GM19351 (cell line): ENCODE results near the gene P4HA2.
"Not testable (repeated sequence)": the region's sequence is repeated elsewhere in the genome, so short reads cannot be mapped to it uniquely, and the experiment has no call there.

Experiments used
- ATAC-seq: cut with Tn5 transposase; IDR thresholded peaks from one replicate; pipeline ENCODE4 v1.9.1; 2021; ENCODE audit warnings: mild to moderate bottlenecking, moderate library complexity; ENCODE audit not compliant: unreplicated experiment

The P4HA2 gene

GRCh38 chr5:132162945-132163344, 64.7 kb downstream of the P4HA2 start:
- ATAC-seq = no peak

GRCh38 chr5:132161574-132162326, 65.9 kb downstream of the P4HA2 start:
- not testable (repeated sequence) for ATAC-seq

DNA sequence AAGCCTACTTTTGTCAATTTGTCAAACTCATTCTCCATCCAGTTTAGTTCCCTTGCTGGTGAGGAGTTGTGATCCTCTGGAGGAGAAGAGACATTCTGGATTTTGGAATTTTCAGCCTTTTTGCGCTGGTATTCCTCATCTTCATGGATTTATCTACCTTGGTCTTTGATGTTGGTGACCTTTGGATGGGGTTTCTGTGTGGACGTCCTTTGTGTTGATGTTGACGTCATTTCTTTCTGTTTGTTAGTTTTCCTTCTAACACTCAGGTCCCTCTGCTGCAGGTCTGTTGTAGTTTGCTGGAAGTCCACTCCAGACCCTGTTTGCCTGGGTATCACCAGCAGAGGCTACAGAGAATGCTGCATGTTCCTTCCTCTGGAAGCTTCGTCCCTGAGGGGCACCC, 71.2 kb downstream of the P4HA2 start:
- ATAC-seq = no peak

DNA sequence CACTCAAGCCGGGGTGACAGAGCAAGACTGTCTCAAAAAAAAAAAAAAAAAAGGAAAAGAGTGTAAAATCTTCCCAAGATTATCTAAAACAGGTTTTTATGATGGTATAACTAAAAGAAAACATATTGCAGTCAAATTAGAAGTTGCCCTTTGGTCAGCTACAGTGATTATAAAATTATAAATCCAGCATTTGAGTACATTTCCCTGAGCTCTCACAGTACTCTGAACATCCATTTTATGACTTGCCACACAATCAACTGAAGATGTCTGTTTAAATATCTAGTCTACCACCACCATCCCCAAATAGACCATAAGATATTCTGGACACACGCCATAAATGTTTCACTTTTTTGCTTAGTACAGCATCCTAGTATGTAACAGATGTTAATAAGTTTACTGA, 77.1 kb downstream of the P4HA2 start:
- no peak for ATAC-seq

- no peak for ATAC-seq
Measured at GRCh38 chr5:132147663-132148062, 80.0 kb downstream of the P4HA2 start.

- ATAC-seq = not testable (repeated sequence)
Measured at GRCh38 chr5:132145326-132145725, 82.3 kb downstream of the P4HA2 start.

- no peak for ATAC-seq
Measured at GRCh38 chr5:132143148-132143547, 84.5 kb downstream of the P4HA2 start.

- ATAC-seq = peak; percentile 54
Measured at GRCh38 chr5:132142459-132142858, 85.2 kb downstream of the P4HA2 start.
